Esophagus squamous epithelium (tissue), 5 donors: ENCODE data around the gene SLC7A14. TPM values are rescaled to one million over a fixed set of nuclear protein-coding genes. Genes with fewer than 3 reads are reported as not detected.

Experiments used
- DNase-seq: peaks from one replicate; lab custom pipeline; 2025; lab: John Stamatoyannopoulos, UW
- H3K27ac ChIP-seq, 4 donors: fragments of 200-600 bp; sonication (generic); one replicate each; pipeline ENCODE4 v1.5.1; 2016 to 2019; ENCODE audit warnings: mild to moderate bottlenecking in 1 of 4
- H3K27me3 ChIP-seq, 4 donors: fragments of 200-600 bp; sonication (generic); 1 replicate in 3 of 4; 2 replicates in 1 of 4; pipeline versions ENCODE4 v1.5.1 to v1.6.0; 2017 to 2021; ENCODE audit warnings: antibody characterized with exemption in 1 of 4
- H3K36me3 ChIP-seq, 3 donors: fragments of 200-600 bp; sonication (generic); one replicate each; pipeline ENCODE4 v1.5.1; 2016 to 2019
- H3K4me1 ChIP-seq, 3 donors: fragments of 200-600 bp; sonication (generic); one replicate each; pipeline ENCODE4 v1.5.1; 2017 to 2019
- H3K4me3 ChIP-seq, 4 donors: fragments of 200-600 bp; sonication (generic); 1 replicate in 3 of 4; 2 replicates in 1 of 4; pipeline ENCODE4 v1.5.1; 2016 to 2019; ENCODE audit warnings: mild to moderate bottlenecking in 2 of 4, moderate library complexity in 1 of 4
- H3K9me3 ChIP-seq, 3 donors: fragments of 200-600 bp; sonication (generic); one replicate each; pipeline ENCODE4 v1.5.1; 2016 to 2019
- CTCF ChIP-seq, 6 experiments: fragments of 450-650 bp in 4 of 6; fragments of 200-600 bp in 2 of 6; sonication (generic) in 2 of 6; IDR thresholded peaks; one replicate each; pipeline ENCODE4 v1.5.1; 2016 to 2019; ENCODE audit warnings: antibody characterized with exemption in 6 of 6, mild to moderate bottlenecking in 4 of 6, moderate library complexity in 4 of 6
- POLR2A ChIP-seq, 4 donors: fragments of 450-650 bp; IDR thresholded peaks; one replicate each; pipeline ENCODE4 v1.6.1; 2017; ENCODE audit warnings: antibody characterized with exemption in 4 of 4, mild to moderate bottlenecking in 4 of 4, moderate library complexity in 3 of 4
- WGBS, 2 donors: methylation state at CpG; one replicate each; pipeline ENCODE4 v1.1.5; 2018; 5-methylcytosine and 5-hydroxymethylcytosine counted together
- intact Hi-C: fragments of 100-400 bp; cut with DNase I; formaldehyde crosslinking; loops from one replicate; pipeline ENCODE4 v1.15.0; 2022
- total RNA-seq, 4 donors: library from RNA; depleted of rRNA; stranded (reverse); fragments of >200 nt; gene quantifications; one replicate each; pipeline ENCODE4 v1.1.0, GENCODE V29; 2016
- donor health status: DM: yes; HTN: yes; CAD: no.

The SLC7A14 gene
- total RNA-seq, 4 donors from 2014 or later: under 0.01 TPM; not detected in 3

GRCh38 chr3:170480111-170480510 lies 105.8 kb downstream of the SLC7A14 start:
- DNase-seq: no peak
- H3K4me1 ChIP-seq: no peaks in the 10 kb centered on the region
- H3K27ac ChIP-seq: no peak overlapping the region
- TF ChIP-seq POLR2A (IDR thresholded peaks at IDR 0.05) (no peak), CTCF (IDR thresholded peaks at IDR 0.05) (no peak)
- WGBS, 2 donors: 88 to 100% methylated on average over 3 to 4 of the region's 4 CpGs
- H3K9me3 ChIP-seq: no peaks in the 10 kb centered on the region
- intact Hi-C loops: no loop called here
- H3K4me3 ChIP-seq: no peak overlapping the region
- no peaks in the 10 kb centered on the region for H3K36me3 ChIP-seq
- no peaks in the 10 kb centered on the region for H3K27me3 ChIP-seq

- DNase-seq: no peak
- intact Hi-C loops: no loop called here
- no peaks in the 10 kb centered on the region for H3K36me3 ChIP-seq
- H3K27ac ChIP-seq: no peak overlapping the region
- no peak for TF ChIP-seq CTCF (IDR thresholded peaks at IDR 0.05)
- TF ChIP-seq POLR2A (IDR thresholded peaks at IDR 0.05): no peak
- WGBS, 2 donors: 17 to 40% methylated on average over 2 of the region's 2 CpGs
- H3K4me3 ChIP-seq: no peak overlapping the region
- no peaks in the 10 kb centered on the region for H3K27me3 ChIP-seq
- no peaks in the 10 kb centered on the region for H3K9me3 ChIP-seq
- H3K4me1 ChIP-seq: no peaks in the 10 kb centered on the region
Measured at GRCh38 chr3:170477395-170477794, 108.5 kb downstream of the SLC7A14 start.

- Histone ChIP-seq H3K36me3 (no peaks in the 10 kb centered on the region), H3K27ac (no peak overlapping the region), H3K9me3 (no peaks in the 10 kb centered on the region), H3K4me3 (no peak overlapping the region), H3K27me3 (no peaks in the 10 kb centered on the region), H3K4me1 (no peaks in the 10 kb centered on the region)
- no peak for DNase-seq
- TF ChIP-seq POLR2A (IDR thresholded peaks at IDR 0.05) (no peak), CTCF (IDR thresholded peaks at IDR 0.05) (no peak)
- 62 to 75% methylated on average over 4 to 6 of the region's 6 CpGs for WGBS, 2 donors
- intact Hi-C loops: no loop called here
Measured at GRCh38 chr3:170476291-170476690, 109.6 kb downstream of the SLC7A14 start.

GRCh38 chr3:170475092-170475685 lies 110.7 kb downstream of the SLC7A14 start:
- DNase-seq: no peak
- intact Hi-C loops: no loop called here
- WGBS, 2 donors: 38 to 39% methylated on average over 3 of the region's 3 CpGs
- H3K27ac ChIP-seq: no peak overlapping the region
- no peak overlapping the region for H3K4me3 ChIP-seq
- H3K36me3 ChIP-seq: no peaks in the 10 kb centered on the region
- H3K4me1 ChIP-seq: no peaks in the 10 kb centered on the region
- no peak for TF ChIP-seq POLR2A (IDR thresholded peaks at IDR 0.05)
- no peak for TF ChIP-seq CTCF (IDR thresholded peaks at IDR 0.05)
- H3K9me3 ChIP-seq: no peaks in the 10 kb centered on the region
- peaks cover 0 to 6% (median 0%) of the 10 kb centered on the region in 4 donors for H3K27me3 ChIP-seq

- WGBS, 2 donors: 25 to 38% methylated on average over 2 to 3 of the region's 3 CpGs
- intact Hi-C loops: no loop called here
- DNase-seq: no peak
- Histone ChIP-seq H3K9me3 (no peaks in the 10 kb centered on the region), H3K4me1 (peaks cover 0 to 8% (median 0%) of the 10 kb centered on the region in 3 donors), H3K27ac (no peak overlapping the region), H3K36me3 (no peaks in the 10 kb centered on the region), H3K27me3 (peaks cover 0 to 6% (median 0%) of the 10 kb centered on the region in 4 donors), H3K4me3 (no peak overlapping the region)
- TF ChIP-seq CTCF (IDR thresholded peaks at IDR 0.05): no peak
- TF ChIP-seq POLR2A (IDR thresholded peaks at IDR 0.05): no peak
Measured at GRCh38 chr3:170473358-170473757, 112.5 kb downstream of the SLC7A14 start.
